Activated CD8-positive, alpha-beta T cell treated with anti-CD3 and anti-CD28 coated beads for 36 hours (primary cell): Measurements from ENCODE around the gene RETREG2. TPM values are rescaled to one million over a fixed set of nuclear protein-coding genes. Genes with fewer than 3 reads are reported as not detected.

Experiments used
- ATAC-seq: fragments of 200-7000 bp; cut with Tn5 transposase; one replicate; pipeline ENCODE4 v1.10.0; 2021; ENCODE audit warnings: mild to moderate bottlenecking, moderate library complexity
- CTCF ChIA-PET: fragments of 350-600 bp; sonication (Branson Sonifier 250); formaldehyde crosslinking; loops from one replicate; lab custom pipeline; 2021; ENCODE audit warnings: antibody characterized with exemption; lab: Charles Lee
- POLR2A ChIA-PET: fragments of 350-600 bp; sonication (Branson Sonifier 250); formaldehyde crosslinking; loops from one replicate; lab custom pipeline; 2021; ENCODE audit warnings: antibody characterized with exemption; lab: Charles Lee
- DNase-seq: peaks from one replicate; pipeline ENCODE4 v3.0.0-alpha.2; 2020
- H3K27ac Mint-ChIP-seq: one replicate; pipeline ENCODE4 v1.8.0; 2021; ENCODE audit warnings: mild to moderate bottlenecking, mixed read lengths
- H3K27me3 Mint-ChIP-seq: one replicate; pipeline ENCODE4 v1.8.0; 2021; ENCODE audit warnings: mixed read lengths
- H3K36me3 Mint-ChIP-seq: one replicate; pipeline ENCODE4 v1.8.0; 2021; ENCODE audit warnings: low read depth, mixed read lengths
- H3K4me1 Mint-ChIP-seq: one replicate; pipeline ENCODE4 v1.8.0; 2021; ENCODE audit warnings: low read depth, mixed read lengths
- H3K4me3 Mint-ChIP-seq: one replicate; pipeline ENCODE4 v1.8.0; 2021; ENCODE audit warnings: mild to moderate bottlenecking, moderate library complexity, mixed read lengths
- H3K9me3 Mint-ChIP-seq: one replicate; pipeline ENCODE4 v1.8.0; 2021; ENCODE audit warnings: mixed read lengths
- CTCF ChIP-seq: fragments of 200-600 bp; IDR thresholded peaks from one replicate; pipeline ENCODE4 v1.8.0; 2022; ENCODE audit warnings: antibody characterized with exemption, mild to moderate bottlenecking
- intact Hi-C: fragments of 100-400 bp; cut with micrococcal nuclease; formaldehyde crosslinking; loops from one replicate; pipeline ENCODE4 v1.10.0; 2022
- total RNA-seq, 2 experiments: library from RNA; stranded (reverse); gene quantifications; one replicate each; pipeline ENCODE4 v1.2.3, GENCODE V29; 2021

Gene RETREG2
- total RNA-seq, 2 experiments from 2014 or later: 63.8 to 67.8 TPM

DNA sequence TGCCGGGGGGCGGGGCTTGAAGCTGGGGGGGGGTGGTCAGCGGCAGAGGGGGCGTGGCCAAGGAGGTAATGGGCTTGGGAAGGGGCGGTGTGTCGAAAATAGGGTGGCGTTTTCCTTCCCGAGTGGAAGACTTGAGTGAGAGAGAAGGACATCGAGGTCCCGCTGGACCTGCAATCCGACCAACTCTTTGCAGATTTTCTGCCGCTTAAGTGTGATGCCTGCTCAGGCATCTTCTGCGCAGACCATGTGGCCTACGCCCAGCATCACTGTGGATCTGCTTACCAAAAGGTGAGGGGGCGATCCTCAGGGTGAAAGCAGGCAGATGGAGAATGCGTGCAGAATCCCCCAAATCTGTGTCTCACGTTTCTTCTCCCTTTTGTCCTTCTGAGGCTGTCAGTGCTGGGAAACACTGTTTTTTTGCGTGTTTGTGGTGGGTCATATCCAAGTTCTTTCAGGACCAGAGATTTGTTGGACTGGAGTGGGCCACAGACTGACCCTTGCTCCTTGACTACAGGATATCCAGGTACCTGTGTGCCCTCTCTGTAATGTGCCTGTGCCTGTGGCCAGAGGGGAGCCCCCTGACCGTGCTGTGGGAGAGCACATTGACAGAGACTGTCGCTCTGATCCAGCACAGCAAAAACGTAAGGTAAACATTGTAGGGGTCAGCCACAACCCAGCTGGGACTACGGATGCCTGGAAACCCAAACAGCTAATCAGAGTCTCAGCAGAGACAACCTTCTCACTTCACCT, 29.2 kb downstream of the RETREG2 start:
- no peak for ATAC-seq
- H3K9me3 Mint-ChIP-seq: peaks cover 7% of the 10 kb centered on the region
- no peaks in the 10 kb centered on the region for H3K27me3 Mint-ChIP-seq
- H3K36me3 Mint-ChIP-seq: peaks cover 31% of the 10 kb centered on the region
- peak overlapping the region; percentile 80 for H3K27ac Mint-ChIP-seq
- intact Hi-C loops: loop anchor here (5.0 kb wide), 1 partner anchor 35 kb away; the partner anchor contains the start of gene SLC23A3
- POLR2A ChIA-PET: interaction anchor here (0.6 to 4.1 kb wide), 8 partner anchors 12 to 48 kb away, joined by 3 to 31 read pairs (median 9); partner anchors contain the start of genes ABCB6, CNPPD1, TUBA4A and TUBA4B
- DNase-seq: no peak
- H3K4me3 Mint-ChIP-seq: peak overlapping the region; percentile 90
- CTCF ChIA-PET: interaction anchor here (0.7 to 6.7 kb wide), 13 partner anchors 23 to 227 kb away, joined by 3 to 49 read pairs (median 5); partner anchors contain the start of genes ANKZF1, ATG9A, GLB1L and NHEJ1
- H3K4me1 Mint-ChIP-seq: peaks cover 44% of the 10 kb centered on the region
- TF ChIP-seq CTCF: no peak

DNA sequence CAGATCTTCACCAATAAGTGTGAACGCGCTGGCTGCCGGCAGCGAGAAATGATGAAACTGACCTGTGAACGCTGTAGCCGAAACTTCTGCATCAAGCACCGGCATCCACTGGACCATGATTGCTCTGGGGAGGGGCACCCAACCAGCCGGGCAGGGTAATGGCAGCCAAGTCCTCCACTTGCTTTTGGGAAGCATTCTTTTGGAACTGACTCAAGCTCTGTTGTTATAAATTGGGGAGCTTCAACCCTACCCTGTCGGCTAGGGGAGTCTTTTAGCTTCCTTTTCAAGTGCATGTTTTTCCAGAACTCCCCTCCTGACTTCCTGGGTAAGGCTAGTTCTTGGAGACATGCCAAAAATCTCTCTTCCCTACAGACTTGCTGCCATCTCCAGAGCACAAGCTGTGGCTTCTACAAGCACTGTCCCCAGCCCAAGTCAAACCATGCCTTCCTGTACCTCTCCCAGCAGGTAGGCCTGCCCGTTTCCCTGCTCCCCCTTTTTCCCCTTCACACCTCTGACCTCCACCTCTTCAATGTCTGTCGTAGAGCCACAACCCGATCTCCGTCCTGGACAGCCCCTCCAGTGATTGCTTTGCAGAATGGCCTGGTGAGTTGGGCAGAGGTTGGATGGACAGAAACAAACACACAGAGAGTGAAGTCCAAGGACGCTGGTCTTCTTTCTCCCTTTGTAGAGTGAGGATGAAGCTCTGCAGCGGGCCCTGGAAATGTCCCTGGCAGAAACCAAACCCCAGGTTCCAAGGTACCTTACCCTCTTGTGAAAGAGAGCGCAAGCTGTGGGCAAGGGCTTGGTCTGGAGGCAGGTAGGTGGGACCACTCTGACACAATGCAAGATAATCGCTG, 30.0 kb downstream of the RETREG2 start:
- intact Hi-C loops: loop anchor here (5.0 kb wide), 1 partner anchor 36 kb away; the partner anchor contains the start of gene SLC23A3
- no peaks in the 10 kb centered on the region for H3K27me3 Mint-ChIP-seq
- peaks cover 44% of the 10 kb centered on the region for H3K4me1 Mint-ChIP-seq
- peaks cover 36% of the 10 kb centered on the region for H3K36me3 Mint-ChIP-seq
- CTCF ChIA-PET: interaction anchor here (1.0 to 6.7 kb wide), 9 partner anchors 25 to 228 kb away, joined by 3 to 49 read pairs (median 4); partner anchors contain the start of genes CNPPD1, GLB1L, NHEJ1 and SLC23A3
- TF ChIP-seq CTCF: no peak
- H3K27ac Mint-ChIP-seq: peak overlapping the region; percentile 80
- H3K9me3 Mint-ChIP-seq: peaks cover 7% of the 10 kb centered on the region
- POLR2A ChIA-PET: interaction anchor here (1.2 to 4.1 kb wide), 7 partner anchors 11 to 48 kb away, joined by 3 to 31 read pairs (median 5); partner anchors contain the start of genes ABCB6, CNPPD1, NHEJ1 and TUBA4B
- no peak for DNase-seq
- no peak for ATAC-seq
- H3K4me3 Mint-ChIP-seq: peak overlapping the region; percentile 90

GRCh38 chr2:219209236-219210195, 31.4 kb downstream of the RETREG2 start:
- ChIA-PET POLR2A (interaction anchor here (0.8 to 4.1 kb wide), 9 partner anchors 8 to 50 kb away, joined by 3 to 31 read pairs (median 4); partner anchors contain the start of genes ABCB6, NHEJ1 and TUBA4B), CTCF (interaction anchor here (1.4 to 6.7 kb wide), 7 partner anchors 29 to 151 kb away, joined by 3 to 49 read pairs (median 5); partner anchors contain the start of genes CNPPD1, GLB1L, NHEJ1 and SLC23A3)
- DNase-seq: no peak
- no peaks in the 10 kb centered on the region for H3K27me3 Mint-ChIP-seq
- H3K27ac Mint-ChIP-seq: peak overlapping the region; percentile 70
- H3K4me3 Mint-ChIP-seq: no peak overlapping the region
- H3K4me1 Mint-ChIP-seq: peaks cover 44% of the 10 kb centered on the region
- ATAC-seq: no peak
- peaks cover 2% of the 10 kb centered on the region for H3K9me3 Mint-ChIP-seq
- H3K36me3 Mint-ChIP-seq: peaks cover 44% of the 10 kb centered on the region
- intact Hi-C loops: loop anchor here (5.0 kb wide), 2 partner anchors 37 to 47 kb away; partner anchors contain the start of genes NHEJ1 and SLC23A3
- TF ChIP-seq CTCF: no peak
